Measurements from ENCODE around the gene HELZ2. TPM values are rescaled to one million over a fixed set of nuclear protein-coding genes. Genes with fewer than 3 reads are reported as not detected.
"Not testable (repeated sequence)": the region's sequence is repeated elsewhere in the genome, so short reads cannot be mapped to it uniquely, and the experiment has no call there.

The HELZ2 gene
- total RNA-seq, 4 donors from 2014 or later: 3.5 to 41.9 (median 22.1) TPM

DNA sequence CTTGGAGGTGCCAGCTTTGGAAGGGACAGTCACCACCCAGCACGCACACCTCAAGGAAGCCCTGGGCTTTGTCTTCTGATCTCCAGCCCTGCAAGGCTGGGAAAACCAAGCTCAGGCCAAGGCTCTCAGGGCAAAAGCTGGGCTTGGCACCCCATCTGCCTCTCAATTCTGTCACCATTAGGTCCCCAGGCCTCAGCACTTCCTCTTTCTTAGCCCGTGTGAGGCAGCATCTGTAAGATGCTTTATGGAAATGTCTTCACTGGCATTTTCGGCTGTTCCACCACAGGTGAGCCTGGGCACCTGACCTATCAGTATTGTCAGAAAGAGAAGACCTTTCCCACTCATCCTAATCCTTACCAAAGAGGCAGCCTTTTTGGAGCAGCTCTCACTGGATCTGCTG is 28.3 kb upstream of the HELZ2 start:
- no peak for DNase-seq
- H3K27ac ChIP-seq: no peak overlapping the region
- TF ChIP-seq POLR2A (IDR thresholded peaks at IDR 0.05): no peak
- TF ChIP-seq, protein P1, sequence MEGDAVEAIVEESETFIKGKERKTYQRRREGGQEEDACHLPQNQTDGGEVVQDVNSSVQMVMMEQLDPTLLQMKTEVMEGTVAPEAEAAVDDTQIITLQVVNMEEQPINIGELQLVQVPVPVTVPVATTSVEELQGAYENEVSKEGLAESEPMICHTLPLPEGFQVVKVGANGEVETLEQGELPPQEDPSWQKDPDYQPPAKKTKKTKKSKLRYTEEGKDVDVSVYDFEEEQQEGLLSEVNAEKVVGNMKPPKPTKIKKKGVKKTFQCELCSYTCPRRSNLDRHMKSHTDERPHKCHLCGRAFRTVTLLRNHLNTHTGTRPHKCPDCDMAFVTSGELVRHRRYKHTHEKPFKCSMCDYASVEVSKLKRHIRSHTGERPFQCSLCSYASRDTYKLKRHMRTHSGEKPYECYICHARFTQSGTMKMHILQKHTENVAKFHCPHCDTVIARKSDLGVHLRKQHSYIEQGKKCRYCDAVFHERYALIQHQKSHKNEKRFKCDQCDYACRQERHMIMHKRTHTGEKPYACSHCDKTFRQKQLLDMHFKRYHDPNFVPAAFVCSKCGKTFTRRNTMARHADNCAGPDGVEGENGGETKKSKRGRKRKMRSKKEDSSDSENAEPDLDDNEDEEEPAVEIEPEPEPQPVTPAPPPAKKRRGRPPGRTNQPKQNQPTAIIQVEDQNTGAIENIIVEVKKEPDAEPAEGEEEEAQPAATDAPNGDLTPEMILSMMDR (IDR thresholded peaks at IDR 0.05): no peak
- no peaks in the 10 kb centered on the region for H3K9me3 ChIP-seq
- no peaks in the 10 kb centered on the region for H3K36me3 ChIP-seq
- H3K27me3 ChIP-seq: no peaks in the 10 kb centered on the region
- H3K4me1 ChIP-seq: no peaks in the 10 kb centered on the region
- H3K4me3 ChIP-seq: no peak overlapping the region
- intact Hi-C loops (cut with DNase I; ENCODE audit: low total_unique reads): no loop called here

DNA sequence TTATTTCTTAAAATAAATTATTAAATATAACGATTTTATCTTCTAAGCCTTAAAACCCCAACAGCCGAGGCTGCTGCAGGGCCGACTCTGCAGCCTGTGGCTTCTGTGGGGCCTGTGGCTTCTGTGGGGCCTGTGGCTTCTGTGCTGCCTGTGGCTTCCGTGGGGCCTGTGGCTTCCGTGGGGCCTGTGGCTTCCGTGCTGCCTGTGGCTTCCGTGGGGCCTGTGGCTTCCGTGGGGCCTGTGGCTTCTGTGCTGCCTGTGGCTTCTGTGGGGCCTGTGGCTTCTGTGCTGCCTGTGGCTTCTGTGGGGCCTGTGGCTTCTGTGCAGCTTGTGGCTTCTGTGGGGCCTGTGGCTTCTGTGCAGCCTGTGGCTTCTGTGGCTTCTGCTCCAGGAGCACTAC is 27.6 kb upstream of the HELZ2 start:
- intact Hi-C loops (cut with DNase I; ENCODE audit: low total_unique reads); H3K4me3 ChIP-seq; H3K27ac ChIP-seq; H3K9me3 ChIP-seq; H3K36me3 ChIP-seq; H3K27me3 ChIP-seq; H3K4me1 ChIP-seq; DNase-seq: not testable (repeated sequence)

DNA sequence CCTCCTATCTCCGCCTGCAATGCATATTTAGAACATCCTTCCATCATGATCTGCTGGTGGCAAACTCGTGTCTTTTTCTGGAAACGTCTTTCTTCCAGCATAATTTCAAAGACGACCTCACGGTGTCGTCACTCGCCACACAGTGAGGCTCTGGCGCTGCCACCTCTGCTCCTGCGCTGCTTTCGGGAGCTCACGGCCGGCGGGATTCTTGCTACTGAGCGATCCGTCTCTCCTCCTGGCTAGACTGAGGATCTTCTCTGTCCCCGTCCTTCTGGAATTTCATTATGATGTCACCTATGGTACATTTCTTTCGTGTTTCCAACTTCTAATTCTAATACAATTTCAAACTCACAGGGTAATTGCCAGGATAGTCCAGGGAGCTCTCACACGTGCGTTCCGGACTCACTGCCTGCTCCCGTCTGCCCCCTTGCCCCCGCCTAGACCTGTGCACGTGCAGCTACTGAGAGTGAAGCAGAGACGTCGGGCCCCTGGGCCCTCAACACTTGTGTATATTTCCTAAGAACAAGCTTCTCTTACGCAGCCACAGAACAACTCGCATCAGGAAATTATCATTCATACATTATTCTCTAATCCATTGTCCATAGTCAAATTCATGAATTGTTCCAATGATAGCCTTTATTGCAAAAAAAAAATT is 25.5 kb upstream of the HELZ2 start:
- no peaks in the 10 kb centered on the region for H3K9me3 ChIP-seq
- TF ChIP-seq, protein P1 (IDR thresholded peaks at IDR 0.05): no peak
- intact Hi-C loops (cut with DNase I; ENCODE audit: low total_unique reads): no loop called here
- H3K27ac ChIP-seq: no peak overlapping the region
- no peaks in the 10 kb centered on the region for H3K4me1 ChIP-seq
- no peak overlapping the region for H3K4me3 ChIP-seq
- DNase-seq: no peak
- H3K27me3 ChIP-seq: no peaks in the 10 kb centered on the region
- no peaks in the 10 kb centered on the region for H3K36me3 ChIP-seq

DNA sequence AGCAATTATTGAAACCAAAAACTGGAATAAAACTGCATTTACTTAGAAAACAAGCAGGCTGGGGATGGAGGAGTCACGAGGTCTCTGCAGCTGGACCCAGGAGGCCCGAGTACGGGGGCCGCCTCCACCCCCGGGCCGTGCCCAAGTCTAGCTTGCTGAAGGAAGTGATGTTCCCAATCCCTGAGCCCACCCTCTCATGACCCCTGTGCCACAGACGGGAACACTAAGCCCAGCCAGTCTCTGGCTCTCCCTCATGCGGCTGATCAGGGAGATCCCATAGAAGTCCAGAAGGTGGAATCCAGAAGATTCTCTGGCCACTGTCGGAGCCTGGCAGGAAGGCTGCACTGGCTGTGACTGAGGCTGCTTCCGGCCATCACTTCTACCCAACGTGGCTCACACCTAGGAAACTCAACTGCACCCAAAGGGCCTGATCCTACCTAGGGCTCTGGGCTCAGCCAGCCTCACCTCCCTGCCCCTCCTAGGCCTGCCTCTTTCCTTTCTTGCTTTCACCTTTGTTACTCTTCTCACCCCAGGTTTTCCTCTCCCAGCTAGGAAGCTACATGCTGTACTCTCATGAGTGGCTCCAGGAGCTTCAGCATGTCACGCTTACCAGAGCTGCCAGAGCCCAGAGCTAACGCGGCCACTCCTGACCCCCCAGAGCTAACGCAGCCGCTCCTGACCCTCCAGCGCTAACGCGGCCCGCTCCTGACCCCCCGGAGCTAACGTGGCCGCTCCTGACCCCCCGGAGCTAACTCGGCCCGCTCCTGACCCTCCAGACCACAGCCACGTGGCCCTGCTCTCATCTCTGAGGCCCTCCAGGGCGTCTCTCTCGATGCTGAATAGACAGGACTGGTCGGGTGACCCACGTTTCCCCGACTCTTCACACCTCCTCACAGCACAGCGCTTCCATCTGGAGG is 24.7 kb upstream of the HELZ2 start:
- intact Hi-C loops (cut with DNase I; ENCODE audit: low total_unique reads): no loop called here
- Histone ChIP-seq H3K4me3 (no peak overlapping the region), H3K27me3 (no peaks in the 10 kb centered on the region), H3K27ac (no peak overlapping the region), H3K36me3 (no peaks in the 10 kb centered on the region), H3K4me1 (no peaks in the 10 kb centered on the region), H3K9me3 (no peaks in the 10 kb centered on the region)
- DNase-seq: no peak
- TF ChIP-seq POLR2A (IDR thresholded peaks at IDR 0.05): no peak
- TF ChIP-seq, protein P1 (IDR thresholded peaks at IDR 0.05): no peak

DNA sequence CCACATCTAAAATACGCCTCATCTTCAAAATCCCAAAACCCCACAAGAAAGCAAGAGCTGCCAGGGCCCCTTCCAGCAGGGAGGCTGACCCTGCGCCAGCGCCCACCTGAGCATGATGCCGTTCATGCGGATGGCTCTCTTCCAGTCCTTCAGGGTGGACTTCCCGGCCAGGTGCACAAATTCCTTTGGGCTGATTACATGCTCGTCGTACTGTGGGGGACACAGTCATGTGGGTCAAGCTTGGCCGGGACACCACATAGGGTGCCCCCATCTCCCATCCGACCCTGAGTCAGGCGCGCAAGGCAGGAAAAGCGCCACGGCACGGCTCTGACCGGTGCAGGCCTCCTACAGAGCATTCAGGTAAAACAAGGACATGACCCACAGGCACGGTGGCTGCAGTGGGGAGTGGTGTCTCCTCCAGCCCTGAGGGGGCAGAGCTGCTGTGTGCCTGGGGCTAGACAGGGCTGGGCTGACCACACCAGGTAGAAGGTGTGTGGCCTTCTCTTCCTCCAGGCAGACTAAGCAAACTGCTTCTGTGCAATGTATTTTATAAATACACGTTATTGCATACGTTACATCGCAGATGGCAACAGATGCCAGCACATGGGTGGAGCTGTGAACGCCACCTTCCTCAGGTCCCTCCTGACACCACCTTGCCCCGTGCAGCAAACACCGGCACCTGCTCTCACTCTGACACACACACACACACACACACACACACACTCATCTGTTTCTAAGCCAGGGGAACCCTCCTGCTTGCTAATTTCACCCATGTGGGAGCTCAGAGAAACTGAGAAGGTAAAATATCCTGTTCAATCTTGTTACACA is 23.8 kb upstream of the HELZ2 start:
- H3K36me3 ChIP-seq: no peaks in the 10 kb centered on the region
- no peaks in the 10 kb centered on the region for H3K9me3 ChIP-seq
- TF ChIP-seq, protein P1 (IDR thresholded peaks at IDR 0.05): no peak
- no peak for TF ChIP-seq POLR2A (IDR thresholded peaks at IDR 0.05)
- no peak for DNase-seq
- H3K4me1 ChIP-seq: no peaks in the 10 kb centered on the region
- H3K4me3 ChIP-seq: no peak overlapping the region
- no peak overlapping the region for H3K27ac ChIP-seq
- intact Hi-C loops (cut with DNase I; ENCODE audit: low total_unique reads): no loop called here
- no peaks in the 10 kb centered on the region for H3K27me3 ChIP-seq
